HG03139 (cell line): ENCODE measurements around the gene MMEL1.

ENCODE experiments used
- ATAC-seq: cut with Tn5 transposase; IDR thresholded peaks from one replicate; pipeline ENCODE4 v1.9.1; 2021; ENCODE audit not compliant: unreplicated experiment

MMEL1 gene

DNA sequence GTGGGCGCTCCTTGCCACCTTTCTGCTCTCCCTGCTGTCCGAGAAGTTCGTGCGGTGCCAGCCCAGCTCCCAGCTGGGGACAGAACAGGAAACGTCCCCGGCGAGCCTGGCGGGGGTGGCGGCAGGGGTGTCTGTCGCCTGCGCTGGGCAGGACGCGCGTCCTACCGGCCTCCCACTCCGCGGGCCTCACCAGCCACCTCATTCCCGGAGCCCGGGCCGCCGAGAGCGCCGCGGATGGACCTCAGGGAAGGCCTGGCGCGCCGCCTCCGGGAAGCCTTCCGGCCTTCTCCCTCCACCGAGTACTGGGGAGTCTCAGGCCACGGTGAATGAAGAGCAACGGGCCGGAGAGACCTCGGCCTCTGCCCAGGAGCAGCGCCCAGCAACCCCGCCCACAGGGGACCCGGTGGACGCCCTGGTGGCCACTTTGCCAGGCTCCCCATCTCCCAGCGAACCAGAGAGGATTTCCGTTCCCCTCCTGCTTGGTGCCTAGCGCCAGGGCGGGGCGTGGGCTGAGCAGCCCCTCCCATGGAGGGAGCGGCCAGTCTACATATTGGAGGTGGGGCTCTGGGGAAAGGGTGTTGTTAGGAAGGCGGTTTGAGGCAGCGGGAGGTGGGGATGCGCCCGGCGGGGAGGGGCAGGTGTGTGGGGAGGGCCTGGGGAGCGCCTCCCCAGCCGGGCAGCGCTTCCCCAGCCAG lies 86.2 kb downstream of the MMEL1 start:
- peak; percentile 27 for ATAC-seq

- ATAC-seq = peak; percentile 38
These were observed 86.9 kb downstream of the MMEL1 start for GRCh38 chr1:2545754-2546514.

DNA sequence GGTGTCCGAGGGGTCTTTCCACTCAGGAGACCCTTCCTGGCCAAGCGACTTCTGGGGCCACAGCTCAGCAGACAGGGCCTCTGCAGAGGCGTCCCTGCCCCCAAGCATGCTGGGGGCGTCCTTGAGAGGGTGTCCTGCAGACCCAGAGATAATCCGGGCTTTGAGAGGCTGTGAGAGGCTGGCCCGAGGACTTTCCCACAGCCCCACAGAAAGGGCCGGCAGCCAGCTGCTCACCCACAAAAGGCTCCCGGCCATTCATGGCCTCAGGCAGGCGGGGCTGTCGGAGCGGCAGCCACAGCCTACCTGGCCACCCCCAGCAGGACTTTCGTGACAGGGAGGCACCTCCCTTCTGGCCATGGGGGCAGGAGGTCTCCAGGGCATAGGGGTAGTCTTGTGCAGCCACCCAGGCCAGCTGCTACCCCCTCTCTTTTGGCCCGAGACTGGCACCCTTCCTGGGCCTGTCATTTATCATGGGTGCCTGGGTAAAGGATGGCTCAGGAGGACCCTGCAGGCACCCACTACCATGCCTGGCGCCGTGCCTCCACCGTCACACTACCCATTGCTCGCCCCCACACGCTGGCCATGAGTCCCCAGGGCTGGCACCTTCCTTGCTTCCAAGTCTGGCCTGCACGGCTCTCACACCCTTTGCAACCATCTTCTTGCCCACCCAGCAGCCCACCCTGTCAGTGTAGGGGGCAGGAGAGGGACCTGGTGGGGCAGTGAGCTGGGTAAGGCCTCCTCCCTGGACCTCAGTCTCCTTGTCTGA lies 87.8 kb downstream of the MMEL1 start:
- ATAC-seq = no peak

GRCh38 chr1:2544093-2544874 lies 88.5 kb downstream of the MMEL1 start:
- ATAC-seq = no peak

DNA sequence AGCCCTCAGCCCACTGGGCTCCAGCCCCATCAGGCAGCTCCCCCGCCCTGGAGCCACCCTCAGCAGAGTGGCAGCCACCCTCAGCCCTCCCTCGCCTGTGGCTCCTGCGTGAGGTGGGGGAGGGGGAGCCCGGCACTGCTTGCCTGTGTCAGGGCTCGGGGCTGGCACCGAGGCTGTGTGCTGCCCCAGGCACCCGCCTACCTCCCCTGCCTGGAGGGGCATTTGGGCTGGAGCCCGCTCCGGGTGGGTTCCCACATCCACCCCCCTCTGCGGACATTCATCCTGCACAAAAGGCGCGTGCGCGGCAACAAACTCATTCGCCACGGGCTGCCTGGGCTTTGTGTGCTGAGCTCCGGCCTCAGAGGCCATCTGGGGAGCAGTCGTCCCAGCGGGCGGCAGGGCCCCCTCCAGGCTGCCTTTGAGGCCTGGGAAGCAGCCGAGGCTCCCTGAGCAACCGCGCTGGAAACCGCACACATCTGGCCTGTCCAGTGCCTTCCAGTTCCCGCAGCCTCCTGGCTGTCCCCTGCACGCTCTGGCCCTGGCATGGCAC lies 89.2 kb downstream of the MMEL1 start:
- no peak for ATAC-seq

DNA sequence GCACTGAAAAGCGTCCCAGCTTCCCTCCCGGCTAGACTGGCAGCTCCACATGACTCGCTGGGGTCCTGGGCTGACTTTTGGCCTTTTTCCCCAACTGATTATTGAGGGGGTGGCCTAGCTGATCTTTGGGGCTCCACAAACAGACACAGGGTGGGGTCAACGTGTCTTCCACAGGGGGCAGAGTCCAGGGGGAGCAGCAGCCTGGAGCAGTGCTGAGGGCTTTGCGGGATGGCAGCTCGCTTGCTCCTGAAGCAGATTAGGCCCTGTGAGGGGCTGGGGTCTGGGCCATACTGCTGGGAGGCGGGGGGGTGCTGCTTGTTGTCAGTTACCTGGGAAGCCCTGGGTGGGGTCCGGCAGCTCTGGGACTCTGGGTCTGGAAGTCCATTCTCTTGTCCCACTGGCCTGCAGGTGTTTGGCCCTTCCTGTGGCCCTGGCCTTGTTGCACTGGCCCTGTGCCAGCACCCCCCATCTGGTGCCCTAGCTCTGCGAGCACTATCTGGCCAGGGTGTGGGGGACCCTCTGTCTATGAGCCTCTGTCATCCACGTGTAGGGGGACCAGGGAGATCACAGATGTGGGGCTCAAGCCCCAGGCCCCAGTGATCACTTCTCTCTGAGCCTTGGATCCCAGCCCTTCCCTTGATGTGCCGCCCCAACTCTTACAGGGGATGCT lies 90.4 kb downstream of the MMEL1 start:
- ATAC-seq = no peak

- ATAC-seq = no peak
These were observed 91.1 kb downstream of the MMEL1 start for GRCh38 chr1:2541619-2542245.

- no peak for ATAC-seq
These were observed 91.9 kb downstream of the MMEL1 start for GRCh38 chr1:2540816-2541492.
